ENCODE data around the gene WDR19.

WDR19 gene

GRCh38 chr4:39287223-39287622 is 104.9 kb downstream of the WDR19 start:
- no peak for TF ChIP-seq TAF1 (IDR thresholded peaks at IDR 0.05; ENCODE audit: borderline replicate concordance, insufficient read depth, low read length)
- TF ChIP-seq FOXP2 (optimal IDR thresholded peaks at IDR 0.05; ENCODE audit: borderline replicate concordance, extremely low read depth, extremely low read length, insufficient read depth), result no peak
- no peak for TF ChIP-seq POLR2AphosphoS5 (IDR thresholded peaks at IDR 0.05; ENCODE audit: low read depth, low read length)
- TF ChIP-seq REST (IDR thresholded peaks at IDR 0.05; ENCODE audit: insufficient read depth in 1 of 2, low read depth in 2 of 2, low read length in 2 of 2), result no peak
- TF ChIP-seq SIN3A (IDR thresholded peaks at IDR 0.05; ENCODE audit: borderline replicate concordance, insufficient read depth, low read length), result no peak

DNA sequence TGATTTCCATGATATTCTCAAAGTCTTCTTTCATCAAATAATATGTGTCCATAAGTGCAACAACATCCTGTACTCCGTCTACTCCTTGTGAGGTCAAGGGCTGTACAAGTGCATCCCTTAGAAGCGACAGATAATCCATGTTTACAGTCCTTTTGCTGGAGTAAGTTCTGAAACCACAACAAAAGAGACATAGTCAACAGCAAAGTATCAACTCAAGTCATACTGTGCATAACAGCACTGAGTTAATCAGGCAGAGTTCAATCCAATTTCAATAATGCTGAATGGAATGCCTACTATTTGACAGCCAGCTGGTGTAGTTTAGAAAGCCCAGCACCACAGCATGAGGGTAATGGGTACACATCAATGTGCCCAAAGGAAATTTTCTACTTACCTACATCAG is 109.4 kb downstream of the WDR19 start:
- TF ChIP-seq FOXP2 (optimal IDR thresholded peaks at IDR 0.05; ENCODE audit: borderline replicate concordance, extremely low read depth, extremely low read length, insufficient read depth) (no peak), SIN3A (IDR thresholded peaks at IDR 0.05; ENCODE audit: borderline replicate concordance, insufficient read depth, low read length) (no peak), TAF1 (IDR thresholded peaks at IDR 0.05; ENCODE audit: borderline replicate concordance, insufficient read depth, low read length) (no peak), REST (IDR thresholded peaks at IDR 0.05; ENCODE audit: insufficient read depth in 1 of 2, low read depth in 2 of 2, low read length in 2 of 2) (no peak), POLR2AphosphoS5 (IDR thresholded peaks at IDR 0.05; ENCODE audit: low read depth, low read length) (no peak)

- TF ChIP-seq SIN3A (IDR thresholded peaks at IDR 0.05; ENCODE audit: borderline replicate concordance, insufficient read depth, low read length), result no peak
These were observed 113.5 kb downstream of the WDR19 start for GRCh38 chr4:39295784-39296183.

DNA sequence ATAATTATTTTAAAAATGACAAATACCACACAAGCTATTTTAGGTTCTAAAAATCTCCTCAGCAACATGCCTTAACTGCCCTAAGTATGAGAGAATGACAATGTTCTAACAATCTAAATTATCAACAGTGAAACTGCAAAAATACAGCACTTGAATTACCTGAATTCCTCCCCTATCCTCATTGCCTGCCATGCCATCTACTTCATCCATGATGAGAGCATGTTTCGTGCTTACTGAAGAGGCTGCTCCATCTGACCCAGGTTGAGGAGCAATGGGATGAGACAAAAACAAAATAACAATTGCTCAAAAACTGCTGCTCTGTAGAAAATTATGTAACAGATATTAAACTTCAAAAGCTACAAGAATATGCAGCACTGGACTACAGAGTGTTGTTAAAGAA is 120.6 kb downstream of the WDR19 start:
- TF ChIP-seq POLR2AphosphoS5 (IDR thresholded peaks at IDR 0.05; ENCODE audit: low read depth, low read length), result no peak
- TF ChIP-seq FOXP2 (optimal IDR thresholded peaks at IDR 0.05; ENCODE audit: borderline replicate concordance, extremely low read depth, extremely low read length, insufficient read depth), result no peak
- no peak for TF ChIP-seq SIN3A (IDR thresholded peaks at IDR 0.05; ENCODE audit: borderline replicate concordance, insufficient read depth, low read length)
- no peak for TF ChIP-seq TAF1 (IDR thresholded peaks at IDR 0.05; ENCODE audit: borderline replicate concordance, insufficient read depth, low read length)
- no peak for TF ChIP-seq REST (IDR thresholded peaks at IDR 0.05; ENCODE audit: insufficient read depth in 1 of 2, low read depth in 2 of 2, low read length in 2 of 2)

DNA sequence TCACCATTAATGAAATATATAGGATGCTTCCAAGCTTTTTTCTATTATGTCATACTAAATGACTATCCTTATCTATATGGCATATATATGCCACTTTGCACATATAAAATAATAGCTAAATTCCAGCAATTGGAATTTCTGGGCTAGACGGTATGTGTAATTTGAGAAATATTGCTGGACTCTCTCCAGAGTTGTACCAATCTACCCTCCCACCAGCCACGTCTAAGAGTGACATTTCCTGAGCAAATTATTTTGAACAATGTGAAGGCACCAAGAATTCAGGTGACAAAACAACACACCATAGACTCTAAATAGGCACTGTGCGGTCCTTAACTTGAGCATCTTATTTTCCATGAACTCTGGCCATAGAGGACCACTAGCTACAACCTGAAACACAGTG is 121.5 kb downstream of the WDR19 start:
- TF ChIP-seq TAF1 (IDR thresholded peaks at IDR 0.05; ENCODE audit: borderline replicate concordance, insufficient read depth, low read length) (no peak), POLR2AphosphoS5 (IDR thresholded peaks at IDR 0.05; ENCODE audit: low read depth, low read length) (no peak), REST (IDR thresholded peaks at IDR 0.05; ENCODE audit: insufficient read depth in 1 of 2, low read depth in 2 of 2, low read length in 2 of 2) (no peak), FOXP2 (optimal IDR thresholded peaks at IDR 0.05; ENCODE audit: borderline replicate concordance, extremely low read depth, extremely low read length, insufficient read depth) (no peak), SIN3A (IDR thresholded peaks at IDR 0.05; ENCODE audit: borderline replicate concordance, insufficient read depth, low read length) (no peak)
